Kidney (tissue), 14 donors: ENCODE data around the gene SLC25A22. TPM values are rescaled to one million over a fixed set of nuclear protein-coding genes. Genes with fewer than 3 reads are reported as not detected.

Experiments
- DNase-seq, 5 donors: peaks; one replicate each; pipeline ENCODE4 v3.0.0-alpha.2; 2013 to 2020
- FAIRE-seq: peaks from 2 replicates; lab custom pipeline; 2012; peaks lifted over from hg19 to GRCh38; lab: Jason Lieb, UNC
- H3K27ac ChIP-seq, 2 donors: one replicate each; pipeline ENCODE4 v1.7.0; 2013; ENCODE audit warnings: low read depth in 2 of 2, low read length in 2 of 2, inconsistent platforms in 1 of 2
- H3K27me3 ChIP-seq: one replicate; pipeline ENCODE4 v1.7.1; 2013; ENCODE audit warnings: low read length, inconsistent platforms; ENCODE audit not compliant: control insufficient read depth, insufficient read depth
- H3K36me3 ChIP-seq, 3 donors: one replicate each; pipeline versions ENCODE4 v1.7.0 to v1.7.1; 2013; ENCODE audit warnings: low read length in 3 of 3, control low read depth in 1 of 3, inconsistent platforms in 1 of 3; ENCODE audit not compliant: insufficient read depth in 3 of 3, control insufficient read depth in 2 of 3
- H3K4me1 ChIP-seq, 3 donors: one replicate each; pipeline versions ENCODE4 v1.7.0 to v1.7.1; 2013; ENCODE audit warnings: low read length in 3 of 3, inconsistent platforms in 1 of 3, low read depth in 1 of 3; ENCODE audit not compliant: control insufficient read depth in 2 of 3, insufficient read depth in 2 of 3
- H3K4me3 ChIP-seq, 3 donors: one replicate each; pipeline versions ENCODE4 v1.7.0 to v1.8.1; 2013; ENCODE audit warnings: low read length in 3 of 3, control low read depth in 1 of 3, inconsistent platforms in 1 of 3
- H3K9ac ChIP-seq, 3 donors: one replicate each; pipeline versions ENCODE4 v1.7.0 to v1.7.1; 2013; ENCODE audit warnings: low read length in 3 of 3, control low read depth in 1 of 3, inconsistent platforms in 1 of 3
- H3K9me3 ChIP-seq, 3 donors: one replicate each; pipeline versions ENCODE4 v1.7.0 to v1.7.1; 2013; ENCODE audit warnings: low read length in 3 of 3, control low read depth in 1 of 3, inconsistent platforms in 1 of 3; ENCODE audit not compliant: control insufficient read depth in 2 of 3, insufficient read depth in 1 of 3
- CTCF ChIP-seq: IDR thresholded peaks from 3 replicates; pipeline ENCODE4 v1.5.1; 2012; ENCODE audit warnings: mild to moderate bottlenecking, moderate library complexity, borderline replicate concordance; ENCODE audit not compliant: insufficient read depth; ENCODE audit errors: extremely low read depth
- intact Hi-C: fragments of 100-400 bp; cut with DNase I; formaldehyde crosslinking; loops from one replicate; pipeline ENCODE4 v1.11.1; 2022
- polyA plus RNA-seq: library from polyadenylated mRNA; stranded (reverse); fragments of 350-450 nt; fragmentation: Illumina TruSeq; extraction: RNeasy Lipid Tissue Mini Kit (QIAGEN cat#74804); gene quantifications from one replicate; pipeline ENCODE4 v1.2.3, GENCODE V29; 2014; ENCODE audit warnings: low read depth, low replicate concordance; ENCODE audit not compliant: insufficient read depth
- total RNA-seq: library from RNA; stranded (reverse); fragmentation: NEBNext Ultra II Directional; extraction: Animal tissue kit (Norgen Biotek cat#: 25700); gene quantifications from one replicate; pipeline ENCODE4 v1.2.1, GENCODE V29; 2021
- donor health status: control.
- donor health status: control.
- donor health status: control.
- donor health status: control.
- donor health status: control.
- donor health status: DM: yes; HTN: yes; CAD: no.
- donor health status: Normal renal cell carcinoma (clear cell type).

SLC25A22 gene
- total and polyA plus RNA-seq, 2 donors from 2014 or later: 14.3 to 17.8 TPM

GRCh38 chr11:776561-777287, 21.4 kb downstream of the SLC25A22 start:
- DNase-seq (peak; percentile 46 to 81 (median 58)), FAIRE-seq (no peak)
- Histone ChIP-seq H3K9ac (peak overlapping the region in 2 of 3 donors; percentile 82 to 86), H3K36me3 (no peaks in the 10 kb centered on the region), H3K9me3 (no peaks in the 10 kb centered on the region), H3K27ac (no peak overlapping the region), H3K4me3 (peak overlapping the region; percentile 44 to 71 (median 59)), H3K4me1 (peaks cover 0 to 16% (median 0%) of the 10 kb centered on the region in 3 donors), H3K27me3 (no peaks in the 10 kb centered on the region)
- no peak for TF ChIP-seq CTCF
- intact Hi-C loops: no loop called here

GRCh38 chr11:776263-776560, 21.9 kb downstream of the SLC25A22 start:
- peak in 1 of 5 donors; percentile 68 for DNase-seq
- intact Hi-C loops: no loop called here
- H3K27me3 ChIP-seq: no peaks in the 10 kb centered on the region
- peak overlapping the region in 2 of 3 donors; percentile 24 to 86 for H3K9ac ChIP-seq
- H3K27ac ChIP-seq: no peak overlapping the region
- no peak for TF ChIP-seq CTCF
- no peaks in the 10 kb centered on the region for H3K9me3 ChIP-seq
- H3K36me3 ChIP-seq: no peaks in the 10 kb centered on the region
- H3K4me3 ChIP-seq: peak overlapping the region; percentile 44 to 71 (median 59)
- FAIRE-seq: no peak
- peaks cover 0 to 16% (median 0%) of the 10 kb centered on the region in 3 donors for H3K4me1 ChIP-seq

GRCh38 chr11:774873-775592, 23.0 kb downstream of the SLC25A22 start:
- Histone ChIP-seq H3K4me1 (peaks cover 0 to 16% (median 0%) of the 10 kb centered on the region in 3 donors), H3K4me3 (no peak overlapping the region), H3K9ac (no peak overlapping the region), H3K9me3 (no peaks in the 10 kb centered on the region), H3K27me3 (no peaks in the 10 kb centered on the region), H3K27ac (no peak overlapping the region), H3K36me3 (peaks cover 0 to 7% (median 5%) of the 10 kb centered on the region in 3 donors)
- DNase-seq (peak in 1 of 5 donors; percentile 71), FAIRE-seq (no peak)
- intact Hi-C loops: no loop called here
- no peak for TF ChIP-seq CTCF
